IMR-90 (cell line): ENCODE results near the gene AKAP8L. TPM values are rescaled to one million over a fixed set of nuclear protein-coding genes. Genes with fewer than 3 reads are reported as not detected.

Source experiments
- ATAC-seq: fragments of 200-7000 bp; cut with Tn5 transposase; 2 replicates; pipeline ENCODE4 v1.9.1; 2020; ENCODE audit warnings: low read depth, mild to moderate bottlenecking, moderate library complexity
- BruUV-seq: library from RNA; stranded (reverse); fragments of 400-500 nt; replicated peaks from 2 replicates; lab custom pipeline; 2021; lab: Mats Ljungman, UMichigan
- CTCF ChIA-PET: fragments of 300-600 bp; formaldehyde crosslinking; extraction: SDS; loops from one replicate; lab custom pipeline; 2021; ENCODE audit warnings: antibody characterized with exemption; lab: Yijun Ruan, JAX
- POLR2A ChIA-PET: fragments of 300-600 bp; sonication (Branson Sonifier 250); formaldehyde crosslinking; loops from one replicate; lab custom pipeline; 2022; ENCODE audit warnings: antibody characterized with exemption; ENCODE audit not compliant: unreplicated experiment; lab: Charles Lee
- DNase-seq: peaks from one replicate; pipeline ENCODE4 v3.0.0; 2013
- H2AFZ ChIP-seq: replicated peaks from 2 replicates; pipeline ENCODE3; 2013; ENCODE audit warnings: low read length, mild to moderate bottlenecking; ENCODE audit not compliant: poor library complexity
- H2AK5ac ChIP-seq: 2 replicates; pipeline ENCODE4 v1.6.1; 2013; ENCODE audit warnings: low read depth, low read length, inconsistent platforms
- H2AK9ac ChIP-seq: replicated peaks from 2 replicates; pipeline ENCODE3; 2013; ENCODE audit warnings: mild to moderate bottlenecking, low read depth, low read length, moderate library complexity; ENCODE audit not compliant: poor library complexity
- H2BK120ac ChIP-seq: 2 replicates; pipeline ENCODE4 v1.6.1; 2013; ENCODE audit warnings: low read depth, low read length, inconsistent platforms
- H2BK15ac ChIP-seq: 3 replicates; pipeline ENCODE4 v1.6.1; 2013; ENCODE audit warnings: low read depth, low read length, inconsistent platforms
- H2BK20ac ChIP-seq: 2 replicates; pipeline ENCODE4 v1.6.1; 2013; ENCODE audit warnings: low read depth, mild to moderate bottlenecking, inconsistent platforms, low read length, moderate library complexity
- H2BK5ac ChIP-seq: 2 replicates; pipeline ENCODE4 v1.6.1; 2013; ENCODE audit warnings: mild to moderate bottlenecking, low read depth, low read length, inconsistent platforms; ENCODE audit not compliant: poor library complexity, severe bottlenecking
- H3K14ac ChIP-seq: replicated peaks from 2 replicates; pipeline ENCODE4 v1.6.1; 2013; ENCODE audit warnings: low read depth, low read length, inconsistent platforms
- H3K18ac ChIP-seq: 2 replicates; pipeline ENCODE4 v1.6.1; 2013; ENCODE audit warnings: low read depth, low read length, control low read depth
- H3K23ac ChIP-seq: 2 replicates; pipeline ENCODE4 v1.6.1; 2013; ENCODE audit warnings: low read depth, low read length, inconsistent platforms
- H3K27ac ChIP-seq: 2 replicates; pipeline ENCODE4 v1.5.1; 2013; ENCODE audit warnings: mild to moderate bottlenecking, control low read depth, low read length; ENCODE audit not compliant: insufficient read depth
- H3K27me3 ChIP-seq: 2 replicates; pipeline ENCODE4 v1.6.1; 2013; ENCODE audit warnings: low read length; ENCODE audit not compliant: control insufficient read depth, insufficient read depth
- H3K36me3 ChIP-seq: 2 replicates; pipeline ENCODE4 v1.6.1; 2013; ENCODE audit warnings: low read length, mixed read lengths; ENCODE audit not compliant: control insufficient read depth, insufficient read depth
- H3K4ac ChIP-seq: 2 replicates; pipeline ENCODE4 v1.6.1; 2013; ENCODE audit warnings: low read depth, low read length, inconsistent platforms
- H3K4me1 ChIP-seq: 2 replicates; pipeline ENCODE4 v1.6.1; 2013; ENCODE audit warnings: low read length, mixed read lengths; ENCODE audit not compliant: control insufficient read depth, insufficient read depth
- H3K4me2 ChIP-seq: 2 replicates; pipeline ENCODE4 v1.6.1; 2013; ENCODE audit warnings: low read depth, mild to moderate bottlenecking, control low read depth, low read length, moderate library complexity
- H3K4me3 ChIP-seq: 2 replicates; pipeline ENCODE4 v1.5.1; 2013; ENCODE audit warnings: low read depth, mild to moderate bottlenecking, control low read depth, low read length, moderate library complexity; ENCODE audit not compliant: insufficient read depth
- H3K56ac ChIP-seq: 2 replicates; pipeline ENCODE4 v1.6.1; 2013; ENCODE audit warnings: low read length, inconsistent platforms; ENCODE audit not compliant: insufficient read depth; ENCODE audit errors: extremely low read depth
- H3K79me1 ChIP-seq, 2 experiments: 2 replicates each; pipeline ENCODE4 v1.6.1; 2013; ENCODE audit warnings: low read length in 2 of 2, inconsistent platforms in 1 of 2, low read depth in 1 of 2
- H3K9ac ChIP-seq: 2 replicates; pipeline ENCODE4 v1.6.1; 2013; ENCODE audit warnings: low read depth, low read length, control low read depth
- H3K9me1 ChIP-seq: 2 replicates; pipeline ENCODE4 v1.6.1; 2013; ENCODE audit warnings: low read length, inconsistent platforms; ENCODE audit not compliant: insufficient read depth
- H3K9me3 ChIP-seq: 2 replicates; pipeline ENCODE4 v1.6.1; 2013; ENCODE audit warnings: low read length; ENCODE audit not compliant: control insufficient read depth, insufficient read depth
- H4K20me1 ChIP-seq: 2 replicates; pipeline ENCODE4 v1.6.1; 2013; ENCODE audit warnings: low read length, inconsistent platforms; ENCODE audit not compliant: insufficient read depth
- H4K5ac ChIP-seq: 2 replicates; pipeline ENCODE4 v1.6.1; 2013; ENCODE audit warnings: mild to moderate bottlenecking, low read depth, low read length, control low read depth
- H4K8ac ChIP-seq, 2 experiments: 2 replicates each; pipeline ENCODE4 v1.6.1; 2013; ENCODE audit warnings: low read depth in 2 of 2, low read length in 2 of 2, control low read depth in 1 of 2, inconsistent platforms in 1 of 2
- H4K91ac ChIP-seq: 2 replicates; pipeline ENCODE4 v1.6.1; 2013; ENCODE audit warnings: low read depth, low read length, inconsistent platforms; ENCODE audit not compliant: insufficient read depth
- BHLHE40 ChIP-seq: fragments of 150-350 bp; IDR thresholded peaks from 2 replicates; pipeline ENCODE4 v1.6.1; 2016; ENCODE audit warnings: mild to moderate bottlenecking, low read depth, low read length
- CEBPB ChIP-seq: IDR thresholded peaks from 2 replicates; pipeline ENCODE4 v1.6.1; 2012; ENCODE audit warnings: low read depth, low read length, improper control_type of control experiment
- CHD1 ChIP-seq: IDR thresholded peaks from 2 replicates; pipeline ENCODE4 v1.6.1; 2012; ENCODE audit warnings: low read depth, low read length, improper control_type of control experiment
- FOS ChIP-seq: fragments of 150-350 bp; IDR thresholded peaks from 2 replicates; pipeline ENCODE4 v1.6.1; 2016; ENCODE audit warnings: low read depth, low read length
- MAFK ChIP-seq: IDR thresholded peaks from 2 replicates; pipeline ENCODE4 v1.6.1; 2012; ENCODE audit warnings: low read depth, low read length, improper control_type of control experiment
- MAZ ChIP-seq: IDR thresholded peaks from 2 replicates; pipeline ENCODE4 v1.6.1; 2012; ENCODE audit warnings: low read depth, mild to moderate bottlenecking, low read length, improper control_type of control experiment, moderate library complexity, borderline replicate concordance
- NFE2L2 ChIP-seq: fragments of 150-350 bp; IDR thresholded peaks from 2 replicates; pipeline ENCODE4 v1.6.1; 2016; ENCODE audit warnings: low read depth, mild to moderate bottlenecking, low read length
- POLR2A ChIP-seq: IDR thresholded peaks from 2 replicates; pipeline ENCODE4 v1.6.1; 2012; ENCODE audit warnings: mild to moderate bottlenecking, low read depth, low read length
- RAD21 ChIP-seq: IDR thresholded peaks from 2 replicates; pipeline ENCODE4 v1.6.1; 2012; ENCODE audit warnings: low read length, improper control_type of control experiment
- RCOR1 ChIP-seq: IDR thresholded peaks from 2 replicates; pipeline ENCODE4 v1.6.1; 2012; ENCODE audit warnings: mild to moderate bottlenecking, low read length, improper control_type of control experiment; ENCODE audit not compliant: insufficient replicate concordance
- RFX5 ChIP-seq: IDR thresholded peaks from 2 replicates; pipeline ENCODE4 v1.8.0; 2012; ENCODE audit warnings: low read depth, mild to moderate bottlenecking, low read length, moderate library complexity
- SMC3 ChIP-seq: fragments of 150-350 bp; IDR thresholded peaks from 2 replicates; pipeline ENCODE4 v1.6.1; 2016; ENCODE audit warnings: low read depth, mild to moderate bottlenecking, antibody characterized with exemption, low read length, moderate library complexity
- WGBS, 2 experiments: methylation state at CpG; one replicate each; pipeline versions ENCODE4 v1.1.5 to v1.1.7; 2013; ENCODE audit warnings: missing lambda C conversion rate in 2 of 2; ENCODE audit not compliant: insufficient read length in 1 of 2; ENCODE audit errors: extremely low coverage in 2 of 2; 5-methylcytosine and 5-hydroxymethylcytosine counted together
- dilution Hi-C: fragments of 300-500 bp; cut with HindIII; formaldehyde crosslinking; loops from one replicate; pipeline ENCODE4 v1.14.3; 2018; ENCODE audit warnings: low sequenced_read_pairs; ENCODE audit not compliant: unreplicated experiment
- in situ Hi-C: fragments of 300-500 bp; cut with MboI; formaldehyde crosslinking; loops from 3 replicates; pipeline ENCODE4 v1.14.3; 2019; ENCODE audit warnings: low sequenced_read_pairs, inconsistent platforms, mixed read lengths
- intact Hi-C: fragments of 100-400 bp; cut with micrococcal nuclease; formaldehyde crosslinking; loops from 2 replicates; pipeline ENCODE4 v1.10.0; 2022
- polyA plus RNA-seq, 3 experiments: library from polyadenylated mRNA; depleted of rRNA; stranded (reverse); fragments of >200 nt; gene quantifications; 2 replicates each; pipeline ENCODE4 v1.2.3, GENCODE V29; 2012; ENCODE audit warnings: low replicate concordance in 1 of 3
- total RNA-seq: library from RNA; depleted of rRNA; stranded (reverse); fragments of >200 nt; gene quantifications from 2 replicates; pipeline ENCODE4 v1.2.3, GENCODE V29; 2012
- TF ChIP-seq, protein P1 (sequence below): fragments of 150-350 bp; IDR thresholded peaks from 2 replicates; pipeline ENCODE4 v1.6.1; 2017; ENCODE audit warnings: mild to moderate bottlenecking, antibody characterized with exemption, low read length, low read depth
- TF ChIP-seq, protein P2 (sequence below): fragments of 150-350 bp; IDR thresholded peaks from 2 replicates; pipeline ENCODE4 v1.6.1; 2016; ENCODE audit warnings: low read depth, mild to moderate bottlenecking, low read length, moderate library complexity, borderline replicate concordance

AKAP8L gene
- total and polyA plus RNA-seq, 2 of the 4 experiments (the other 2 are of a cell fraction) = 43.1 to 44.6 TPM

DNA sequence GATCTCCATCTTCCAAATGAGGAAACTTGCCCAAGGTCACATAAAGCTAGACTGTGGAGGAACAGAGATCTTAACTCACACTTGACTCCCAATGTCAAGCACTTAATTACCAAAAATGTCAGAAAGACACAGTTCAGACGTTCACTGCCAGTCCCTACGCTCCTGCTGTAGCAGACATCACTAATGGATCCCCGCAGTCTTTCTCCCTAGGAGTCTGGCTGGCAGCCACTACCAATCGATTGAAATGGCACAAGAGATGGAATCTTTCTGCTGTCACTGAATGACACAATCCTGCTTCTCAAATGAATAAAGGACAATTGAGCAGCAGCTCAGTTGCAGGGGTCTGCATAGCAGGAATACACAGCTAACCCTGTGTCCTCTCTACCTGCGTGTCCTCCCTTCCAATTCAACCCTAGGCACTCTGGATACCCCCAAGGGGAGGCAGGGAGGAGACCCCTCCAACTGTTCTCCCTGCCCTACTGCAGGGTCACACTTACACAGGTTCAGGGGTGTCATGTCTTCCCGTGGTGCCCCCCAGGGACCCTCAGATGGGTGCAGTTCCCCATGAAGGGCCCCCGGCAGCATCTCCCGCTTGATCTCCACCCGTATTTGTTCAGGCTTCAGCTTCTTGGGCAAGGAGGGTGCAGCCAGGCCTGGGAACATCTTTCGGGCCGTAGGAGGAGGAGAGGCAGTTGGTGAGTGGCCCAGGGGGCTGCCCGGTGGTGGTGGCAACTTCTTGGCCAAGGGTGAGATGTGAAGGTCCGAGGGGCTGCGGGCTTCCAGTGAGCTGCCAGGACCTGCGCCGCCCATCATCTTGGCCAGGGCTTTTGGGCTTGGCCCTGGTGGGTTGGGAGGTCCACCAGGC, 7.9 kb upstream of the AKAP8L start (continued):
- TF ChIP-seq POLR2A (no peak), CHD1 (no peak)

DNA sequence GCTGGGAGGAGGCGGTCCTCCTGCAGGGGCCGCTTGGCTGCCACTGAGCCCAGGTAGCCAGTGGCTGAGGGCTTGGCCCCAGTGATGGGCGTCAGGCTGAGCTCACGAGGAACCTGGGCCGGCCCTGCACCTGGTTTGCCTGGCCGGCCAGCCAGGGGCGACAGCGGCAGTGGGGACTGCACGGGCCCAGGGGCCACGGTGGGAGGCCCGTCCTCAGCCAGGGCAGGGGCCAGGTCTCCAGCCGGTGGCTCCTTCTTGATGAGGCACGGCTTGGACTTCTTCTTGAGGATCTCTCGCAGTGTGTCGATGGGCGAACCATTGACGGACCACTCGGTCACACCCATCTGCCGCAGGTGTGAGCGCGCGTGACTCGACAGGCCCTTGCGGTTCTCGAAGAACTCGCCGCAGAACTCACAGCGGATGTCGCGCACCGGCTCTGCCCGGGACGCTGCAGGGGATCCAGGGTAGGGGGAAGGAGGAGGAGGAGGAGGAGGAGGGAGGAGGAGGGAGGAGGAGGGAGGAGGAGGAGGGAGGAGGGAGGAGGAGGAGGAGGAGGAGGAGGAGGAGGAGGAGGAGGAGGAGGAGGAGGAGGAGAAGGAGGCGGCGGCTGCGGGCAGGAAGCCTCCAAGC, 6.6 kb upstream of the AKAP8L start:
- ChIA-PET CTCF (no interaction called here), POLR2A (no interaction called here)
- 96% methylated on average over 12 of the region's 36 CpGs; no CpG with 5 or more reads in 1 of the 2 experiments for WGBS, 2 experiments
- Histone ChIP-seq H4K91ac (no peak overlapping the region), H3K56ac (no peak overlapping the region), H2BK5ac (no peak overlapping the region), H4K20me1 (peaks cover 49% of the 10 kb centered on the region), H2BK15ac (no peak overlapping the region), H2AFZ (no peak overlapping the region), H3K9ac (no peak overlapping the region), H3K27ac (no peak overlapping the region), H3K4me1 (peaks cover 10% of the 10 kb centered on the region), H3K9me1 (0 out of 2 replicates have a peak, but pooled peaks cover 3% of the 10 kb centered on the region), H2AK5ac (no peak overlapping the region), H3K4ac (no peak overlapping the region), H3K36me3 (peaks cover 64% of the 10 kb centered on the region), H3K27me3 (no peaks in the 10 kb centered on the region), H2BK20ac (no peak overlapping the region), H3K4me3 (no peak overlapping the region), H4K8ac (no peak overlapping the region), H4K5ac (no peak overlapping the region), H2BK120ac (no peak overlapping the region), H3K9me3 (peaks cover 5% of the 10 kb centered on the region; the same call in 1 of the 2 replicates), H3K79me1 (peaks cover 8 to 50% of the 10 kb centered on the region in 2 experiments), H3K4me2 (no peak overlapping the region), H2AK9ac (no peak overlapping the region), H3K18ac (no peak overlapping the region), H3K23ac (no peak overlapping the region), H3K14ac (no peak overlapping the region)
- intact Hi-C loops = no loop called here
- ATAC-seq (no peak), DNase-seq (no peak)
- dilution Hi-C loops = no loop called here
- in situ Hi-C loops = loop anchor here (25.0 kb wide), 1 partner anchor 863 kb away; the partner anchor contains the start of gene NDUFB7
- no TSS peak for BruUV-seq
- TF ChIP-seq SMC3 = no peak
- TF ChIP-seq, protein P1, sequence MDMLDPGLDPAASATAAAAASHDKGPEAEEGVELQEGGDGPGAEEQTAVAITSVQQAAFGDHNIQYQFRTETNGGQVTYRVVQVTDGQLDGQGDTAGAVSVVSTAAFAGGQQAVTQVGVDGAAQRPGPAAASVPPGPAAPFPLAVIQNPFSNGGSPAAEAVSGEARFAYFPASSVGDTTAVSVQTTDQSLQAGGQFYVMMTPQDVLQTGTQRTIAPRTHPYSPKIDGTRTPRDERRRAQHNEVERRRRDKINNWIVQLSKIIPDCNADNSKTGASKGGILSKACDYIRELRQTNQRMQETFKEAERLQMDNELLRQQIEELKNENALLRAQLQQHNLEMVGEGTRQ = no peak
- no peak for TF ChIP-seq MAZ
- TF ChIP-seq CEBPB = no peak
- no peak for TF ChIP-seq NFE2L2
- TF ChIP-seq RFX5 = no peak
- TF ChIP-seq CHD1 = no peak
- TF ChIP-seq, protein P2, sequence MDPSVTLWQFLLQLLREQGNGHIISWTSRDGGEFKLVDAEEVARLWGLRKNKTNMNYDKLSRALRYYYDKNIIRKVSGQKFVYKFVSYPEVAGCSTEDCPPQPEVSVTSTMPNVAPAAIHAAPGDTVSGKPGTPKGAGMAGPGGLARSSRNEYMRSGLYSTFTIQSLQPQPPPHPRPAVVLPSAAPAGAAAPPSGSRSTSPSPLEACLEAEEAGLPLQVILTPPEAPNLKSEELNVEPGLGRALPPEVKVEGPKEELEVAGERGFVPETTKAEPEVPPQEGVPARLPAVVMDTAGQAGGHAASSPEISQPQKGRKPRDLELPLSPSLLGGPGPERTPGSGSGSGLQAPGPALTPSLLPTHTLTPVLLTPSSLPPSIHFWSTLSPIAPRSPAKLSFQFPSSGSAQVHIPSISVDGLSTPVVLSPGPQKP = no peak
- TF ChIP-seq MAFK = no peak
- TF ChIP-seq RCOR1 = no peak
- no peak for TF ChIP-seq FOS
- no peak for TF ChIP-seq RAD21
- TF ChIP-seq BHLHE40 = no peak
- no peak for TF ChIP-seq POLR2A
